Suprapubic skin (tissue), 4 donors: ENCODE measurements around the gene FHL2. TPM values are rescaled to one million over a fixed set of nuclear protein-coding genes. Genes with fewer than 3 reads are reported as not detected.

Experiments
- DNase-seq, 2 donors: peaks; one replicate each; pipeline ENCODE4 v3.0.0-alpha.2; 2019; ENCODE audit warnings: low spot score in 2 of 2
- H3K27ac ChIP-seq: fragments of 200-600 bp; sonication (generic); one replicate; pipeline ENCODE4 v1.5.1; 2019
- H3K27me3 ChIP-seq: fragments of 200-600 bp; sonication (generic); one replicate; pipeline ENCODE4 v1.5.1; 2019
- H3K36me3 ChIP-seq: fragments of 200-600 bp; sonication (generic); one replicate; pipeline ENCODE4 v1.5.1; 2019
- H3K4me1 ChIP-seq: fragments of 200-600 bp; sonication (generic); one replicate; pipeline ENCODE4 v1.5.1; 2019
- H3K4me3 ChIP-seq: fragments of 200-600 bp; sonication (generic); one replicate; pipeline ENCODE4 v1.5.1; 2019; ENCODE audit warnings: mild to moderate bottlenecking
- H3K9me3 ChIP-seq: fragments of 200-600 bp; sonication (generic); one replicate; pipeline ENCODE4 v1.5.1; 2019
- CTCF ChIP-seq, 2 donors: fragments of 200-600 bp in 1 of 2; fragments of 450-650 bp in 1 of 2; sonication (generic) in 1 of 2; IDR thresholded peaks; one replicate each; pipeline ENCODE4 v1.5.1; 2016 to 2019; ENCODE audit warnings: antibody characterized with exemption in 2 of 2, mild to moderate bottlenecking in 1 of 2, moderate library complexity in 1 of 2
- EP300 ChIP-seq: sonication (generic); formaldehyde crosslinking; IDR thresholded peaks from one replicate; pipeline ENCODE4 v1.6.1; 2017; ENCODE audit warnings: antibody characterized with exemption
- POLR2A ChIP-seq, 2 donors: fragments of 450-650 bp; IDR thresholded peaks; one replicate each; pipeline ENCODE4 v1.6.1; 2017; ENCODE audit warnings: antibody characterized with exemption in 2 of 2, mild to moderate bottlenecking in 2 of 2, moderate library complexity in 2 of 2
- POLR2AphosphoS5 ChIP-seq, 3 donors: sonication (generic); formaldehyde crosslinking; IDR thresholded peaks; one replicate each; pipeline ENCODE4 v1.6.1; 2017; ENCODE audit warnings: antibody characterized with exemption in 3 of 3
- WGBS: methylation state at CpG from one replicate; pipeline ENCODE4 v1.1.5; 2018; 5-methylcytosine and 5-hydroxymethylcytosine counted together
- total RNA-seq, 4 donors: library from RNA; depleted of rRNA; stranded (reverse); fragments of >200 nt; gene quantifications; one replicate each; pipeline ENCODE4 v1.1.0, GENCODE V29; 2016

The FHL2 gene
- total RNA-seq, 4 donors from 2014 or later, result 43.0 to 69.2 (median 47.9) TPM

- Histone ChIP-seq H3K4me1 (peaks cover 28% of the 10 kb centered on the region), H3K27ac (no peak overlapping the region), H3K27me3 (no peaks in the 10 kb centered on the region), H3K36me3 (peaks cover 27% of the 10 kb centered on the region), H3K9me3 (no peaks in the 10 kb centered on the region), H3K4me3 (no peak overlapping the region)
- TF ChIP-seq POLR2AphosphoS5 (IDR thresholded peaks at IDR 0.05) (no peak), CTCF (IDR thresholded peaks at IDR 0.05) (no peak), EP300 (no peak), POLR2A (IDR thresholded peaks at IDR 0.05) (no peak)
- DNase-seq, result peak in 1 of 2 donors; percentile 11
- WGBS, result 86% methylated on average over 4 of the region's 4 CpGs
Observed at GRCh38 chr2:105387225-105387624, 11.6 kb downstream of the FHL2 start.

- Histone ChIP-seq H3K4me3 (no peak overlapping the region), H3K27me3 (no peaks in the 10 kb centered on the region), H3K36me3 (peaks cover 27% of the 10 kb centered on the region), H3K4me1 (peaks cover 31% of the 10 kb centered on the region), H3K27ac (no peak overlapping the region), H3K9me3 (no peaks in the 10 kb centered on the region)
- DNase-seq, result peak in 1 of 2 donors; percentile 50
- WGBS, result 92% methylated on average over 16 of the region's 20 CpGs
- TF ChIP-seq POLR2AphosphoS5 (IDR thresholded peaks at IDR 0.05), result no peak
- TF ChIP-seq CTCF (IDR thresholded peaks at IDR 0.05), result no peak
- no peak for TF ChIP-seq POLR2A (IDR thresholded peaks at IDR 0.05)
- no peak for TF ChIP-seq EP300
Observed at GRCh38 chr2:105385731-105386540, 12.9 kb downstream of the FHL2 start.

GRCh38 chr2:105384861-105385260 is 14.0 kb downstream of the FHL2 start:
- H3K9me3 ChIP-seq, result no peaks in the 10 kb centered on the region
- peaks cover 27% of the 10 kb centered on the region for H3K36me3 ChIP-seq
- TF ChIP-seq POLR2A (IDR thresholded peaks at IDR 0.05) (no peak), EP300 (no peak), POLR2AphosphoS5 (IDR thresholded peaks at IDR 0.05) (no peak), CTCF (IDR thresholded peaks at IDR 0.05) (no peak)
- no peak overlapping the region for H3K27ac ChIP-seq
- WGBS, result 79% methylated on average over 5 of the region's 5 CpGs
- no peaks in the 10 kb centered on the region for H3K27me3 ChIP-seq
- no peak for DNase-seq
- H3K4me3 ChIP-seq, result no peak overlapping the region
- peaks cover 38% of the 10 kb centered on the region for H3K4me1 ChIP-seq

GRCh38 chr2:105384216-105384615 is 14.6 kb downstream of the FHL2 start:
- Histone ChIP-seq H3K4me1 (peaks cover 44% of the 10 kb centered on the region), H3K27ac (no peak overlapping the region), H3K9me3 (no peaks in the 10 kb centered on the region), H3K27me3 (no peaks in the 10 kb centered on the region), H3K36me3 (peaks cover 27% of the 10 kb centered on the region), H3K4me3 (no peak overlapping the region)
- DNase-seq, result peak in 1 of 2 donors; percentile 9
- 82% methylated on average over 7 of the region's 7 CpGs for WGBS
- TF ChIP-seq POLR2AphosphoS5 (IDR thresholded peaks at IDR 0.05) (no peak), POLR2A (IDR thresholded peaks at IDR 0.05) (no peak), CTCF (IDR thresholded peaks at IDR 0.05) (no peak), EP300 (no peak)

- H3K27me3 ChIP-seq, result no peaks in the 10 kb centered on the region
- H3K9me3 ChIP-seq, result no peaks in the 10 kb centered on the region
- TF ChIP-seq POLR2A (IDR thresholded peaks at IDR 0.05) (no peak), POLR2AphosphoS5 (IDR thresholded peaks at IDR 0.05) (no peak), EP300 (no peak), CTCF (IDR thresholded peaks at IDR 0.05) (no peak)
- DNase-seq, result peak in 1 of 2 donors; percentile 5
- no peak overlapping the region for H3K27ac ChIP-seq
- no peak overlapping the region for H3K4me3 ChIP-seq
- H3K4me1 ChIP-seq, result peaks cover 44% of the 10 kb centered on the region
- WGBS, result 76% methylated on average over 8 of the region's 8 CpGs
- peaks cover 27% of the 10 kb centered on the region for H3K36me3 ChIP-seq
Observed at GRCh38 chr2:105383432-105384166, 15.3 kb downstream of the FHL2 start.
